Type B pancreatic cell (in vitro differentiated cells): ENCODE data around the gene CFAP77. TPM values are rescaled to one million over a fixed set of nuclear protein-coding genes. Genes with fewer than 3 reads are reported as not detected.
A peak's percentile ranks its signal among the peaks of the same experiment; 100 is the strongest.

ENCODE experiments used
- DNase-seq: peaks from one replicate; pipeline ENCODE4 v3.0.0; 2021; ENCODE audit warnings: mixed read lengths; ENCODE audit not compliant: unreplicated experiment; ENCODE audit errors: extremely low spot score
- H3K27ac Mint-ChIP-seq: 2 replicates; pipeline ENCODE4 v1.8.0; 2021; ENCODE audit warnings: mild to moderate bottlenecking, mixed read lengths
- H3K27me3 Mint-ChIP-seq: 2 replicates; pipeline ENCODE4 v1.8.0; 2021; ENCODE audit warnings: mixed read lengths
- H3K36me3 Mint-ChIP-seq: 2 replicates; pipeline ENCODE4 v1.8.0; 2021; ENCODE audit warnings: mixed read lengths
- H3K4me1 Mint-ChIP-seq: one replicate; pipeline ENCODE4 v1.8.0; 2021; ENCODE audit warnings: mixed read lengths; ENCODE audit not compliant: unreplicated experiment
- H3K4me3 Mint-ChIP-seq: 2 replicates; pipeline ENCODE4 v1.8.0; 2021; ENCODE audit warnings: mild to moderate bottlenecking, mixed read lengths
- H3K9me3 Mint-ChIP-seq: 2 replicates; pipeline ENCODE4 v1.8.0; 2021; ENCODE audit warnings: mixed read lengths
- total RNA-seq: library from RNA; stranded (reverse); gene quantifications from 2 replicates; pipeline ENCODE4 v1.2.1, GENCODE V29; 2021; ENCODE audit warnings: low replicate concordance
- TF ChIP-seq, protein P1 (sequence below): fragments of 200-600 bp; sonication (generic); conservative IDR thresholded peaks from 2 replicates; pipeline ENCODE4 v1.5.0; 2021; ENCODE audit warnings: antibody characterized with exemption, mild to moderate bottlenecking

CFAP77 gene
- total RNA-seq, 1 donor from 2014 or later: 1.5 TPM

DNA sequence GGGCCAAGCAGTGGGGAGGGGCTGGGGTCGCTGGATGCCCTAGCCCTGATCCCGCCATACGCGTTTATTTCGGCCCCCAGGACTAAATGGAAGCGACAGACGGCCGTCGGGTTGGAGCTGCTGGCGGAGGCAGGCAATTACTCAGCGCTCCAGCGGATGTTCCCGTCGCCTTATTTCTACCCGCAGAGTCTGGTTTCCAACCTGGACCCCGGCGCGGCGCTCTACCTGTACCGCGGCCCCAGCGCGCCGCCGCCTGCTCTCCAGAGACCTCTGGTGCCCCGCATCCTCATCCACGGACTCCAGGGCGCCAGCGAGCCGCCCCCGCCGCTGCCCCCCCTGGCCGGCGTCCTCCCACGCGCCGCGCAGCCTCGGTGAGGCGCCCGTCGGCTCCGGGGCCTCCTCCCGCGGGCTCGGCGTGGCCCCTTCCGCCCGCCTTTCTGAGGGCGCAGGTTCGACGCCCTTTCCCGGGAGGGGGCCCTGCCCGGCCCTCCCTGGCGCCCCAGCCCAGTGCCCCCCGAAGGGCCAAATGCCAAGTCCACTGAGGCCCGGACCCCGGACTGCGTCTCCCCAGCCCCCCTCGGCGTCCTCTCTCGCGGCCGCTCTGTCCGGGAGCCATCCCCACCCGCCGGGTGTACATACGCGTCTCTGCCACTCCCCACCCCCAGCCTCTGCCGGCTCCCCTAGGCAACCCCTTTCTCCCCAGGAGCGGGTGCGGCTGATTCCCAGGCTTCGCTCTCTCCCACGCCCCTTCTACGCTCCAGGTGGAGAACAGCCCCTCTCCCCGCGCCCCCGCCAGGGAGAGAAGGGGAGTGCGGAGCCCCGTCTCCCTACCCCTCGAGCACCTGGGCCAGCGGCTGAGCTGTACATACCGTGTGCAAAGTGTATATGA is 179.4 kb downstream of the CFAP77 start:
- peaks cover 86% of the 10 kb centered on the region for H3K27me3 Mint-ChIP-seq
- no peak overlapping the region for H3K4me3 Mint-ChIP-seq
- peaks cover 10% of the 10 kb centered on the region for H3K36me3 Mint-ChIP-seq
- no peaks in the 10 kb centered on the region for H3K9me3 Mint-ChIP-seq
- no peak for DNase-seq
- no peak overlapping the region for H3K27ac Mint-ChIP-seq
- TF ChIP-seq, protein P1, sequence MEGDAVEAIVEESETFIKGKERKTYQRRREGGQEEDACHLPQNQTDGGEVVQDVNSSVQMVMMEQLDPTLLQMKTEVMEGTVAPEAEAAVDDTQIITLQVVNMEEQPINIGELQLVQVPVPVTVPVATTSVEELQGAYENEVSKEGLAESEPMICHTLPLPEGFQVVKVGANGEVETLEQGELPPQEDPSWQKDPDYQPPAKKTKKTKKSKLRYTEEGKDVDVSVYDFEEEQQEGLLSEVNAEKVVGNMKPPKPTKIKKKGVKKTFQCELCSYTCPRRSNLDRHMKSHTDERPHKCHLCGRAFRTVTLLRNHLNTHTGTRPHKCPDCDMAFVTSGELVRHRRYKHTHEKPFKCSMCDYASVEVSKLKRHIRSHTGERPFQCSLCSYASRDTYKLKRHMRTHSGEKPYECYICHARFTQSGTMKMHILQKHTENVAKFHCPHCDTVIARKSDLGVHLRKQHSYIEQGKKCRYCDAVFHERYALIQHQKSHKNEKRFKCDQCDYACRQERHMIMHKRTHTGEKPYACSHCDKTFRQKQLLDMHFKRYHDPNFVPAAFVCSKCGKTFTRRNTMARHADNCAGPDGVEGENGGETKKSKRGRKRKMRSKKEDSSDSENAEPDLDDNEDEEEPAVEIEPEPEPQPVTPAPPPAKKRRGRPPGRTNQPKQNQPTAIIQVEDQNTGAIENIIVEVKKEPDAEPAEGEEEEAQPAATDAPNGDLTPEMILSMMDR: no peak
- peaks cover 9% of the 10 kb centered on the region for H3K4me1 Mint-ChIP-seq

- Mint-ChIP-seq H3K27me3 (peaks cover 80% of the 10 kb centered on the region), H3K4me1 (peaks cover 9% of the 10 kb centered on the region), H3K9me3 (no peaks in the 10 kb centered on the region), H3K4me3 (no peak overlapping the region), H3K36me3 (peaks cover 10% of the 10 kb centered on the region), H3K27ac (no peak overlapping the region)
- no peak for DNase-seq
- TF ChIP-seq, protein P1: no peak
Observed at GRCh38 chr9:132590037-132590317, 180.0 kb downstream of the CFAP77 start.

DNA sequence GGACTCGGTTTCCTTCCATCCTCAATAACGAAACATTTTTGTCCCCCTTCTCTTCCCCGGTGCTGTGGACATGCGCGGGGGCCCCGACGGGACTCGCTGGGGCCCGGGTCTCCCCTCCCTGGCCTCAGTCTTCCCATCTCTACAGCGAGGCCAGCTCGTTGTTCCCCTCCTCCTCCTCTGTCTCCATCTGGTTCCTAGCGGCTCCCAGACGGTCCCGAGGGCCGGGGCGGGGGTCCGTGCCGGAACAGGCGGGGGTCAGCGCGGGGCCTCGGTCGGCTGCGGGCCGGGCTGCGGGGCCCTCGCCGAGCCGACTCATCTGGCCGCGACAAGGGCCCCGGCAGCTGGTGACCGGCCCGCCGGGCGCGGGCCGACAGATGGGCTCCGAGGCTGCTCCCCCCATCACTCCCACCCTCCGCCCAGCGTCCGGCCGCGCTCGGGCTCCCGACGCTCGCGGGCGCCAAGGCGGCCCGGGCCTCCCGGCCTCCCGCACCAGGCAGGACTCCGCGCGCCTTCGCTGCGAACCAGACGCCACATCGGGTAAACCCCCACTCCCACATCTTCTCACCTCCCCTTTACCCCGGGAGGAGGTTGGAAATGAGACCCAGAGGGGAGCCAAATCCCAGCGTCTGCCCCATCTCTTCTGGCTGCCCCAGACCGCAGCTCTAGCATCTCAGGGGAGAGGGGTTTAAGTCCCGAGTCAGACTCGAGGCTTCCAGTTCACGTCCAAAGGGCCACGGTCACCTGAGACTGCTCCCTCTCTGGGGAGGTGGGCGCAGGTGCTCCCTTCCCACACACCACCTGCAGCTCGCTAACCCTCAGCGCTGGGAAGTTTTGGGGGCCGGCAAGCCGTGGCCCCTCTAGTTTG is 180.5 kb downstream of the CFAP77 start:
- TF ChIP-seq, protein P1: no peak
- H3K4me3 Mint-ChIP-seq: no peak overlapping the region
- H3K9me3 Mint-ChIP-seq: no peaks in the 10 kb centered on the region
- H3K27ac Mint-ChIP-seq: no peak overlapping the region
- DNase-seq: no peak
- peaks cover 74% of the 10 kb centered on the region for H3K27me3 Mint-ChIP-seq
- H3K36me3 Mint-ChIP-seq: peaks cover 10% of the 10 kb centered on the region
- peaks cover 9% of the 10 kb centered on the region for H3K4me1 Mint-ChIP-seq

GRCh38 chr9:132591244-132591643 is 181.2 kb downstream of the CFAP77 start:
- no peak overlapping the region for H3K4me3 Mint-ChIP-seq

GRCh38 chr9:132591751-132592314 is 181.8 kb downstream of the CFAP77 start:
- Mint-ChIP-seq H3K27me3 (peaks cover 61% of the 10 kb centered on the region), H3K27ac (no peak overlapping the region), H3K9me3 (no peaks in the 10 kb centered on the region)

More at GRCh38 chr9:132591244-132591643, 181.2 kb downstream of the CFAP77 start:
- peaks cover 67% of the 10 kb centered on the region for H3K27me3 Mint-ChIP-seq
- H3K36me3 Mint-ChIP-seq: peaks cover 12% of the 10 kb centered on the region
- TF ChIP-seq, protein P1: no peak
- H3K9me3 Mint-ChIP-seq: no peaks in the 10 kb centered on the region
- DNase-seq: no peak
- H3K4me1 Mint-ChIP-seq: peaks cover 9% of the 10 kb centered on the region
- H3K27ac Mint-ChIP-seq: no peak overlapping the region

More at GRCh38 chr9:132591751-132592314, 181.8 kb downstream of the CFAP77 start:
- Mint-ChIP-seq H3K4me1 (peaks cover 9% of the 10 kb centered on the region), H3K4me3 (peak overlapping the region; percentile 18), H3K36me3 (peaks cover 12% of the 10 kb centered on the region)
- DNase-seq: no peak
- TF ChIP-seq, protein P1: no peak
